WTC11 (cell line): ENCODE data around the gene NAALADL1.

Experiments
- ESRRA ChIP-seq: sonication (generic); formaldehyde crosslinking; IDR thresholded peaks from 2 replicates; pipeline ENCODE4 v1.8.1; 2022; ENCODE audit warnings: mild to moderate bottlenecking, missing genetic modification reagents, borderline replicate concordance
- MAX ChIP-seq: sonication (generic); formaldehyde crosslinking; IDR thresholded peaks from 2 replicates; pipeline ENCODE4 v1.8.0; 2022; ENCODE audit warnings: mild to moderate bottlenecking, missing genetic modification reagents
- NR2C2 ChIP-seq: sonication (generic); formaldehyde crosslinking; IDR thresholded peaks from 2 replicates; pipeline ENCODE4 v1.8.0; 2022; ENCODE audit warnings: mild to moderate bottlenecking, missing genetic modification reagents
- USF2 ChIP-seq: sonication (generic); formaldehyde crosslinking; IDR thresholded peaks from 2 replicates; pipeline ENCODE4 v1.8.1; 2023; ENCODE audit warnings: mild to moderate bottlenecking, missing genetic modification reagents, moderate library complexity
- ZNF219 ChIP-seq: sonication (generic); formaldehyde crosslinking; IDR thresholded peaks from 2 replicates; pipeline ENCODE4 v1.8.0; 2023; ENCODE audit warnings: missing genetic modification reagents, mild to moderate bottlenecking, borderline replicate concordance
- TF ChIP-seq, protein P1 (sequence below): fragments of 200-600 bp; IDR thresholded peaks from 2 replicates; pipeline ENCODE4 v1.8.0; 2022; ENCODE audit warnings: antibody characterized with exemption
- TF ChIP-seq, protein P2 (sequence below): sonication (generic); formaldehyde crosslinking; IDR thresholded peaks from 2 replicates; pipeline ENCODE4 v1.8.0; 2022; ENCODE audit warnings: mild to moderate bottlenecking, missing genetic modification reagents

DNA sequence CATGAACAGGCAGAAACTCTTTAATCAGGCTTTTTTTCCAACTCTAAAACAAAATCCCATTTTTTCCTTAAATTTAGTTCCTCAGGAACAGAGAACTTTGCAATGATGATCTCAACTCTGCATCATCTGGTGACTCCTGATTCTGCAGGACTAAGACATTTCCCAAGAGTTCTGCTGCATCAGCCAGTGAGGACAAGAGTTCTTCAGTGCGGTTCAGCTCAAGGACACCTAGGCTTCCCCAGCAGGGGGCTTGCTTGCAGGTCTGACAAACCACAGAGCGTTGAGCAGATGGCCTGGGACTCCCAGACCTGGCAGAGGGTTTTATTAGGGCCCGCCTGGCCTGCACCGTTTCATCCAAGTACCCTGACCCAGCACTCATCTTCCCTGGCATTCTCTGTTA is 19.1 kb upstream of the NAALADL1 start:
- no peak for TF ChIP-seq NR2C2
- no peak for TF ChIP-seq ZNF219
- TF ChIP-seq, protein P1, sequence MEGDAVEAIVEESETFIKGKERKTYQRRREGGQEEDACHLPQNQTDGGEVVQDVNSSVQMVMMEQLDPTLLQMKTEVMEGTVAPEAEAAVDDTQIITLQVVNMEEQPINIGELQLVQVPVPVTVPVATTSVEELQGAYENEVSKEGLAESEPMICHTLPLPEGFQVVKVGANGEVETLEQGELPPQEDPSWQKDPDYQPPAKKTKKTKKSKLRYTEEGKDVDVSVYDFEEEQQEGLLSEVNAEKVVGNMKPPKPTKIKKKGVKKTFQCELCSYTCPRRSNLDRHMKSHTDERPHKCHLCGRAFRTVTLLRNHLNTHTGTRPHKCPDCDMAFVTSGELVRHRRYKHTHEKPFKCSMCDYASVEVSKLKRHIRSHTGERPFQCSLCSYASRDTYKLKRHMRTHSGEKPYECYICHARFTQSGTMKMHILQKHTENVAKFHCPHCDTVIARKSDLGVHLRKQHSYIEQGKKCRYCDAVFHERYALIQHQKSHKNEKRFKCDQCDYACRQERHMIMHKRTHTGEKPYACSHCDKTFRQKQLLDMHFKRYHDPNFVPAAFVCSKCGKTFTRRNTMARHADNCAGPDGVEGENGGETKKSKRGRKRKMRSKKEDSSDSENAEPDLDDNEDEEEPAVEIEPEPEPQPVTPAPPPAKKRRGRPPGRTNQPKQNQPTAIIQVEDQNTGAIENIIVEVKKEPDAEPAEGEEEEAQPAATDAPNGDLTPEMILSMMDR: no peak
- no peak for TF ChIP-seq ESRRA (CRISPR knock-in tag)
- TF ChIP-seq USF2 (CRISPR knock-in tag): no peak
- no peak for TF ChIP-seq MAX
- TF ChIP-seq, protein P2, sequence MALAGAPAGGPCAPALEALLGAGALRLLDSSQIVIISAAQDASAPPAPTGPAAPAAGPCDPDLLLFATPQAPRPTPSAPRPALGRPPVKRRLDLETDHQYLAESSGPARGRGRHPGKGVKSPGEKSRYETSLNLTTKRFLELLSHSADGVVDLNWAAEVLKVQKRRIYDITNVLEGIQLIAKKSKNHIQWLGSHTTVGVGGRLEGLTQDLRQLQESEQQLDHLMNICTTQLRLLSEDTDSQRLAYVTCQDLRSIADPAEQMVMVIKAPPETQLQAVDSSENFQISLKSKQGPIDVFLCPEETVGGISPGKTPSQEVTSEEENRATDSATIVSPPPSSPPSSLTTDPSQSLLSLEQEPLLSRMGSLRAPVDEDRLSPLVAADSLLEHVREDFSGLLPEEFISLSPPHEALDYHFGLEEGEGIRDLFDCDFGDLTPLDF: no peak
